Neural crest cell (in vitro differentiated cells): Measurements from ENCODE around the gene GRAMD1A. TPM values are rescaled to one million over a fixed set of nuclear protein-coding genes. Genes with fewer than 3 reads are reported as not detected.

Source experiments
- DNase-seq: peaks from one replicate; pipeline ENCODE4 v3.0.0; 2021; ENCODE audit warnings: low read depth, mixed read lengths, low spot score
- H3K27ac Mint-ChIP-seq: one replicate; pipeline ENCODE4 v1.8.0; 2021; ENCODE audit warnings: mild to moderate bottlenecking, mixed read lengths; ENCODE audit not compliant: unreplicated experiment
- H3K27me3 Mint-ChIP-seq: 2 replicates; pipeline ENCODE4 v1.8.0; 2021; ENCODE audit warnings: low read depth, mild to moderate bottlenecking, mixed read lengths
- H3K36me3 Mint-ChIP-seq: 2 replicates; pipeline ENCODE4 v1.8.0; 2021; ENCODE audit warnings: low read depth, mild to moderate bottlenecking, mixed read lengths
- H3K4me1 Mint-ChIP-seq: 2 replicates; pipeline ENCODE4 v1.8.0; 2021; ENCODE audit warnings: mixed read lengths
- H3K4me3 Mint-ChIP-seq: one replicate; pipeline ENCODE4 v1.8.0; 2021; ENCODE audit warnings: mild to moderate bottlenecking, mixed read lengths
- H3K9me3 Mint-ChIP-seq: 2 replicates; pipeline ENCODE4 v1.8.0; 2021; ENCODE audit warnings: mixed read lengths
- total RNA-seq: library from RNA; stranded (reverse); gene quantifications from 2 replicates; pipeline ENCODE4 v1.2.1, GENCODE V29; 2021
- TF ChIP-seq, protein P1 (sequence below): fragments of 200-600 bp; sonication (generic); conservative IDR thresholded peaks from 2 replicates; pipeline ENCODE4 v1.5.0; 2021; ENCODE audit warnings: antibody characterized with exemption, mild to moderate bottlenecking

GRAMD1A gene
- total RNA-seq, 1 donor from 2014 or later = 103 TPM

DNA sequence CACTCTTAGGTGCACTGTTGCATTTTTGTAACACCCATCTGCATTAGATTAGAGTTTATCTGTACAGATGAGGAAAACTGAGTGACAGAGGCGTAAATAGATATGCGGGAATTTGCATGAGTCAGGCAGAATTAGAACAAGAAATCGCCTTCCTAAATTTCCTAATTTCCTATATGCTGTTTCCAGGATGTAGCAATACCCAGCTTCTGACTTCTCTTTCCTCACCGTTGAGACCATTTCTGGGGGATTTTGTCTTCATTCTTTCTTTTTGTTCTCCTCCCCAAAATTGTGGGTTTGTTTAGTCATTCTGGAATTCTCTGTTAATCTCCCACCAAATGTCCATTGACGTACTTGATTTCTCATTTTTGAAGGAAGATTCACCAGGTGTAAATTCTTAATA is 25.5 kb upstream of the GRAMD1A start:
- TF ChIP-seq, protein P1, sequence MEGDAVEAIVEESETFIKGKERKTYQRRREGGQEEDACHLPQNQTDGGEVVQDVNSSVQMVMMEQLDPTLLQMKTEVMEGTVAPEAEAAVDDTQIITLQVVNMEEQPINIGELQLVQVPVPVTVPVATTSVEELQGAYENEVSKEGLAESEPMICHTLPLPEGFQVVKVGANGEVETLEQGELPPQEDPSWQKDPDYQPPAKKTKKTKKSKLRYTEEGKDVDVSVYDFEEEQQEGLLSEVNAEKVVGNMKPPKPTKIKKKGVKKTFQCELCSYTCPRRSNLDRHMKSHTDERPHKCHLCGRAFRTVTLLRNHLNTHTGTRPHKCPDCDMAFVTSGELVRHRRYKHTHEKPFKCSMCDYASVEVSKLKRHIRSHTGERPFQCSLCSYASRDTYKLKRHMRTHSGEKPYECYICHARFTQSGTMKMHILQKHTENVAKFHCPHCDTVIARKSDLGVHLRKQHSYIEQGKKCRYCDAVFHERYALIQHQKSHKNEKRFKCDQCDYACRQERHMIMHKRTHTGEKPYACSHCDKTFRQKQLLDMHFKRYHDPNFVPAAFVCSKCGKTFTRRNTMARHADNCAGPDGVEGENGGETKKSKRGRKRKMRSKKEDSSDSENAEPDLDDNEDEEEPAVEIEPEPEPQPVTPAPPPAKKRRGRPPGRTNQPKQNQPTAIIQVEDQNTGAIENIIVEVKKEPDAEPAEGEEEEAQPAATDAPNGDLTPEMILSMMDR = no peak
- Mint-ChIP-seq H3K36me3 (no peaks in the 10 kb centered on the region), H3K27ac (no peak overlapping the region), H3K27me3 (peaks cover 9% of the 10 kb centered on the region), H3K9me3 (no peaks in the 10 kb centered on the region), H3K4me1 (peaks cover 10% of the 10 kb centered on the region), H3K4me3 (no peak overlapping the region)
- no peak for DNase-seq

DNA sequence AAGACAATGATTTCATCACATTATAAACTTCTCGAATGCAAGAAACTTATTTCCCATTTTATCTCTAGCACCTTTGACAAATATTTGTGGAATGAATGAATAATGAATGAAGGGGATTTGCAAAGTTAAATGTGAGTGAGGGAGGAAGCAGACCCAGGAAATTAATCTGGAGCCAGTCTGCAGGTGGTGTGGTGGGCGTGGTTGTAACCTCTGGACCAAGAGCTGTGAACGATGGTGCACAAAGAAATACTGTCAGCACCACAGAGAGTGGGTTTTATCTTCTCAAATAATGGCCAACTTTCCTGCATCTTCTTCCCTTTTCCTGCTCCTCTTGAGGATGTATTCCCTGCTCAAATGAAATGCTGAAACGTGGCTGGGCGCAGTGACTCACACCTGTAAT is 25.1 kb upstream of the GRAMD1A start:
- Mint-ChIP-seq H3K27me3 (peaks cover 9% of the 10 kb centered on the region), H3K36me3 (no peaks in the 10 kb centered on the region), H3K27ac (no peak overlapping the region), H3K4me1 (peaks cover 10% of the 10 kb centered on the region), H3K9me3 (no peaks in the 10 kb centered on the region), H3K4me3 (no peak overlapping the region)
- TF ChIP-seq, protein P1 = no peak
- no peak for DNase-seq

DNA sequence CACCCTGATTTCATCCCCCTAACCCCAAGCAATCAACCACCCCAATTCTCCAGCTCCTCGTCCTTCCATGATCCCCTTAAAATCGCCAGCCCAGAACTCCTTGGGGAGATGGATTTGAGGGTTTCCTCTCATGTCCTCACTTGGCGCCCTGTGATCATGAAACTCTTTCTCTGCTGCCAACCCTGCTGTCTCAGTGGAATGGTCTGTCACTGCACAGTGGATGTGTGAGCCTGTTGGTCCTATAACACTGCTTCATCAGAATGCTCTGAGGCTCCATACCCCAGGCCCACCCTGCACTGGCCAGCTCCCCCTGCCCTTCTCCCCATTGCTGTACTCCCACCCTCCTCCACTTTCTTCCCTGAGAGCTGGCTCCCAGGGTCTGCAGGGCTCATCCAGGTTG is 23.5 kb upstream of the GRAMD1A start:
- no peak overlapping the region for H3K4me3 Mint-ChIP-seq
- DNase-seq = no peak
- H3K27me3 Mint-ChIP-seq = peaks cover 9% of the 10 kb centered on the region
- H3K27ac Mint-ChIP-seq = no peak overlapping the region
- H3K9me3 Mint-ChIP-seq = no peaks in the 10 kb centered on the region
- peaks cover 10% of the 10 kb centered on the region for H3K4me1 Mint-ChIP-seq
- no peaks in the 10 kb centered on the region for H3K36me3 Mint-ChIP-seq
- TF ChIP-seq, protein P1 = no peak

DNA sequence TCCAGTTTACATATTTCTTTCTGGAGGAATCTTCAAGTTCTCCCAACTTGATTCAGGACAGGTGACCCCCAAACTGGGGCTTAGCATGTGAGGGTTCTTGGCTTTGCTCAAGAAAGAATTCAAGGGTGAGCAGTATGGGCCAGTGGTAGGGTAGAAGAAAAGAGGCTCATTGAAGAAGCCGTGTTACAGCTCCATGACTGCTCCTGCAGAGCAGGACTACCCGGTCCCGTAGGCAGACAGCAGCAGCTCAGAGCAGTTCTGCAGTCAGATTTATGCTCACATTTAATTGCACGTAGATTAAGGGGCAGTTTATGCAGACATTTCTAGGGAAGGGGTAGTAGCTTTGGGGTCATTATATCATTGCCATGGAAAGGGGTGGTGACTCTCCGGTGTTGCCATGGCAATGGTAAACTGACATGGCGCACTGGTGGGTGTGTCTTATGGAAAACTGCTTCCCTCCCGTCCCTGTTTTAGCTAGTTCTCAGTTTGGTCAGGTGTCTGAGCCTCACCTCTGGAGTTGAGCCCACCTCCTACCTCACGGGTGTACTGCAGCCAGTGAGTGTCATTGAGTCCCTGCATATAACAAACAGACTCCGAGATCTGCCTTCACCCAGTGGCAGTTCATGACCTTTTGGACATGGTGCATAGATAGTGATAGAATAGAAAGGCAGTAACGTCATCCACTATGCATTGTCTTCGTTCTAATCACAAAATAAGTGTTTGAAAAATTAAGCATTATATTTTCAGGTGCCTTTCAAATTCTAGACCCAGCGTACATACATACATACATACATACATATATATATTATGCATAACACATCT is 20.1 kb upstream of the GRAMD1A start:
- TF ChIP-seq, protein P1 = no peak
- Mint-ChIP-seq H3K27me3 (peaks cover under 1% of the 10 kb centered on the region), H3K27ac (no peak overlapping the region), H3K9me3 (peaks cover 3% of the 10 kb centered on the region), H3K4me1 (peaks cover under 1% of the 10 kb centered on the region), H3K4me3 (no peak overlapping the region), H3K36me3 (no peaks in the 10 kb centered on the region)
- DNase-seq = no peak

DNA sequence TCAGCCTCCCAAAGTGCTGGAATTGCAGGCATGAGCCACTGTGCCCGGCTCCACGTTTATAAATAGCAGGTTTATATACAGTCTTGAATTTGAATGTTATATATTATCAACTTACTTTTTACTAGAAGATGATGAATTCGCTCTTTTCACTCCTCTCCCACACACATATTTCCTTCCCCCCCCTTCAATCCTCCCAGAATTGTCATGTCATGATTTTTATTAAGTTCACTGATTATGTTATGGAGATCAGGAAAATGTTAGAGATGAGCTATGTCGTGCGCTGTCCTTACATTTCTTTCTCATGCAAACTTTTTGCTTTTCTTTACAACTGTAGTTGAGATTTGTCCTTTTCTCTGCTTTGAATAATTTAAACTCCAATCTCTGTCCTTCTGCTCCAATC is 17.8 kb upstream of the GRAMD1A start:
- H3K27ac Mint-ChIP-seq = no peak overlapping the region
- peaks cover 3% of the 10 kb centered on the region for H3K9me3 Mint-ChIP-seq

More for the DNA sequence above, 17.8 kb upstream of the GRAMD1A start:
- TF ChIP-seq, protein P1 = no peak
- Mint-ChIP-seq H3K27me3 (no peaks in the 10 kb centered on the region), H3K4me1 (peaks cover 10% of the 10 kb centered on the region), H3K4me3 (no peak overlapping the region), H3K36me3 (no peaks in the 10 kb centered on the region)
- no peak for DNase-seq
